HFF-Myc (cell line): ENCODE measurements around the gene OPHN1.
A peak's percentile ranks its signal among the peaks of the same experiment; 100 is the strongest.

Experiments used
- DNase-seq: peaks from one replicate; pipeline ENCODE4 v3.0.0-alpha.2; 2011; ENCODE audit warnings: low read depth; ENCODE audit errors: extremely low read depth
- H3K4me3 ChIP-seq: replicated peaks from 2 replicates; pipeline ENCODE4 v1.5.1; 2011; ENCODE audit warnings: low read depth, mild to moderate bottlenecking, control low read depth, low read length
- CTCF ChIP-seq: IDR thresholded peaks from 2 replicates; pipeline ENCODE4 v1.5.1; 2012; ENCODE audit warnings: mild to moderate bottlenecking, low read depth, low read length, control low read depth; ENCODE audit errors: missing control alignments

Gene OPHN1

GRCh38 chrX:68249903-68250302 is 183.4 kb downstream of the OPHN1 start:
- no peak overlapping the region for H3K4me3 ChIP-seq
- TF ChIP-seq CTCF: no peak
- no peak for DNase-seq

- no peak overlapping the region for H3K4me3 ChIP-seq
Observed at GRCh38 chrX:68249401-68249831, 183.9 kb downstream of the OPHN1 start.

GRCh38 chrX:68238568-68238967 is 194.7 kb downstream of the OPHN1 start:
- H3K4me3 ChIP-seq: no peak overlapping the region
- DNase-seq: no peak
- TF ChIP-seq CTCF: peak; percentile 48

More at GRCh38 chrX:68249401-68249831, 183.9 kb downstream of the OPHN1 start:
- no peak for TF ChIP-seq CTCF
- no peak for DNase-seq

- no peak for TF ChIP-seq CTCF
- no peak overlapping the region for H3K4me3 ChIP-seq
- no peak for DNase-seq
Observed at GRCh38 chrX:68234171-68234910, 199.0 kb downstream of the OPHN1 start.

- DNase-seq: no peak
- H3K4me3 ChIP-seq: no peak overlapping the region
- no peak for TF ChIP-seq CTCF
Observed at GRCh38 chrX:68232206-68232605, 201.1 kb downstream of the OPHN1 start.

GRCh38 chrX:68209008-68209407 is 224.3 kb downstream of the OPHN1 start:
- DNase-seq: no peak
- TF ChIP-seq CTCF: no peak
- H3K4me3 ChIP-seq: no peak overlapping the region
